Motor neuron (in vitro differentiated cells): Measurements from ENCODE around the gene ILF3. TPM values are rescaled to one million over a fixed set of nuclear protein-coding genes. Genes with fewer than 3 reads are reported as not detected.
"Not testable (repeated sequence)": the region's sequence is repeated elsewhere in the genome, so short reads cannot be mapped to it uniquely, and the experiment has no call there.

Experiments
- ATAC-seq, 8 experiments: fragments of 200-7000 bp; cut with Tn5 transposase; replicated peaks in 6 of 8; 2 replicates each; pipeline ENCODE4 v1.8.0; 2021; ENCODE audit warnings: mild to moderate bottlenecking in 8 of 8, moderate library complexity in 8 of 8
- H3K27ac ChIP-seq, 2 donors: fragments of 250-450 bp; sonication (Bioruptor Pico); 2 replicates each; pipeline ENCODE4 v1.9.0; 2021; ENCODE audit warnings: antibody characterized with exemption in 2 of 2, mild to moderate bottlenecking in 2 of 2, moderate library complexity in 1 of 2
- H3K4me1 ChIP-seq, 2 donors: fragments of 250-450 bp; sonication (Bioruptor Pico); replicated peaks in 1 of 2; 2 replicates each; pipeline ENCODE4 v1.6.1; 2021; ENCODE audit warnings: antibody characterized with exemption in 2 of 2, mild to moderate bottlenecking in 2 of 2, moderate library complexity in 1 of 2
- H3K4me3 ChIP-seq, 5 donors: fragments of 250-450 bp; sonication (Bioruptor Pico); 2 replicates each; pipeline ENCODE4 v1.9.0; 2021; ENCODE audit warnings: antibody characterized with exemption in 5 of 5, mild to moderate bottlenecking in 5 of 5, moderate library complexity in 4 of 5
- WGBS, 10 experiments: fragments of 450-650 bp; shearing (Covaris generic); methylation state at CpG; one replicate each; pipeline ENCODE4 v1.0.0; 2022; 5-methylcytosine and 5-hydroxymethylcytosine counted together
- in situ Hi-C, 9 experiments: fragments of 400-800 bp; cut with MboI; loops; one replicate each; pipeline ENCODE4 v1.15.0; 2021; ENCODE audit warnings: low sequenced_read_pairs in 9 of 9, low pct_unique_long_range_greater_than_20kb in 2 of 9; ENCODE audit not compliant: unreplicated experiment in 9 of 9
- total RNA-seq, 8 experiments: library from RNA; unstranded; fragments of 300-600 nt; gene quantifications; 2 replicates each; pipeline versions ENCODE4 v1.2.3 to v1.2.4, GENCODE V29; 2022

ILF3 gene
- total RNA-seq, 8 experiments from 2014 or later: 44.8 to 286 (median 137) TPM

GRCh38 chr19:10667867-10668266, 13.7 kb downstream of the ILF3 start:
- ATAC-seq: no peak
- H3K27ac ChIP-seq: no peak overlapping the region
- in situ Hi-C loops: no loop called here
- WGBS, 10 experiments: 80 to 100% (median 92%) methylated on average over 1 to 5 of the region's 6 CpGs; no CpG with 5 or more reads in 4 of the 10 experiments
- H3K4me1 ChIP-seq: no peaks in the 10 kb centered on the region
- H3K4me3 ChIP-seq: no peak overlapping the region

- Histone ChIP-seq H3K27ac (no peak overlapping the region), H3K4me3 (no peak overlapping the region), H3K4me1 (no peaks in the 10 kb centered on the region)
- in situ Hi-C loops: no loop called here
- 54 to 100% (median 91%) methylated on average over 2 to 5 of the region's 6 CpGs; no CpG with 5 or more reads in 2 of the 10 experiments for WGBS, 10 experiments
- peak in 1 of 8 experiments; percentile 23 for ATAC-seq
These were observed 15.1 kb downstream of the ILF3 start for GRCh38 chr19:10669246-10669645.

GRCh38 chr19:10670182-10670581, 16.0 kb downstream of the ILF3 start:
- Histone ChIP-seq H3K27ac (no peak overlapping the region), H3K4me1 (no peaks in the 10 kb centered on the region), H3K4me3 (no peak overlapping the region)
- ATAC-seq: peak in 3 of 8 experiments; percentile 64 to 91 (median 68)
- 0 to 100% (median 100%) methylated on average over 1 of the region's 1 CpG; no CpG with 5 or more reads in 5 of the 10 experiments for WGBS, 10 experiments
- in situ Hi-C loops: no loop called here

- 87 to 100% (median 94%) methylated on average over 2 to 12 of the region's 24 CpGs; no CpG with 5 or more reads in 2 of the 10 experiments for WGBS, 10 experiments
- Histone ChIP-seq H3K4me1 (no peaks in the 10 kb centered on the region), H3K27ac (no peak overlapping the region), H3K4me3 (no peak overlapping the region)
- in situ Hi-C loops: no loop called here
- no peak for ATAC-seq
These were observed 17.0 kb downstream of the ILF3 start for GRCh38 chr19:10670876-10671804.

DNA sequence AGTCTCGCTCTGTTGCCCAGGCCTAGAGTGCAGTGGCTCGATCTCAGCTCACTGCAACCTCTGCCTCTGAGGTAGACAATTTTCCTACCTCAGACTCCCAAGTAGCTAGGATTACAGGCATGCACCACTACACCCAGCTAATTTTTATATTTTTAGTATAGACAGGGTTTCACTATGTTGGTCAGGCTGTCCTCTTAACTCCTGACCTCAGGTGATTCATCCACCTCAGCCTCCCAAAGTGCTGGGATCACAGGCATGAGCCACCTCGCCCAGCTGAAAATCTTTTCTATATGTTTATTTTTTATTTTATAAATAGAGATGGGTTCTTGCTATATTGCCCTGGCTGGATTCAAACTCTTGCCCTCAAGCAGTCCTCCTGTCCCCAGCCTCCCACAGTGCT, 17.8 kb downstream of the ILF3 start:
- H3K4me1 ChIP-seq, H3K27ac ChIP-seq, in situ Hi-C loops, ATAC-seq, H3K4me3 ChIP-seq: not testable (repeated sequence)
- 89 to 100% (median 100%) methylated on average over 1 to 3 of the region's 3 CpGs; no CpG with 5 or more reads in 4 of the 10 experiments for WGBS, 10 experiments

GRCh38 chr19:10675214-10675613, 21.1 kb downstream of the ILF3 start:
- in situ Hi-C loops, ATAC-seq: not testable (repeated sequence)
- 72 to 100% (median 96%) methylated on average over 3 to 8 of the region's 8 CpGs; no CpG with 5 or more reads in 2 of the 10 experiments for WGBS, 10 experiments

GRCh38 chr19:10677751-10678150, 23.6 kb downstream of the ILF3 start:
- ATAC-seq: peak in 2 of 8 experiments; percentile 37 to 89
- WGBS, 10 experiments: 76 to 100% (median 93%) methylated on average over 1 to 12 of the region's 13 CpGs
- in situ Hi-C loops: no loop called here
- Histone ChIP-seq H3K4me3 (no peak overlapping the region), H3K27ac (no peak overlapping the region), H3K4me1 (no peaks in the 10 kb centered on the region)

More at GRCh38 chr19:10675214-10675613, 21.1 kb downstream of the ILF3 start:
- H3K4me1 ChIP-seq, H3K27ac ChIP-seq, H3K4me3 ChIP-seq: not testable (repeated sequence)

- H3K27ac ChIP-seq: no peak overlapping the region
- in situ Hi-C loops: no loop called here
- 83 to 100% (median 100%) methylated on average over 1 to 6 of the region's 12 CpGs; no CpG with 5 or more reads in 2 of the 10 experiments for WGBS, 10 experiments
- no peaks in the 10 kb centered on the region for H3K4me1 ChIP-seq
- ATAC-seq: no peak
- H3K4me3 ChIP-seq: no peak overlapping the region
These were observed 24.7 kb downstream of the ILF3 start for GRCh38 chr19:10678813-10679212.

DNA sequence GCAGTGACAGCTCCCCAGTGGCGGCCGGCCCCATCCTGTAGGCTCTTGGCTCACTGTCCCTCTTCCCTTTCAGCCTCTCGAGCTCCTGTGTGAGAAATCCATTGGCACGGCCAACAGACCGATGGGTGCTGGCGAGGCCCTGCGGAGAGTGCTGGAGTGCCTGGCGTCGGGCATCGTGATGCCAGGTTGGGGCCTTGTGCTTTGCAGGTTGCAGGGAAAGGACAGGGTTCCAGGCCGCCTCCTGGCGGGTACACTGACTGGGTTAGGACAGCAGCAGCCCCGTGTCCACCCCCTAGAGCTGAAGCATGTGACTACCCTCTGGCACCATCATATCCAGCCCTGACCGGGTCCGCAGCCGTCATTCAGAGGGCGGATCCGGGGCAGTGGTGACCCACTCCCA, 25.6 kb downstream of the ILF3 start:
- peak in 2 of 8 experiments; percentile 15 to 23 for ATAC-seq
- in situ Hi-C loops: no loop called here
- Histone ChIP-seq H3K4me1 (no peaks in the 10 kb centered on the region), H3K27ac (no peak overlapping the region), H3K4me3 (no peak overlapping the region)
- WGBS, 10 experiments: 84 to 100% (median 95%) methylated on average over 2 to 7 of the region's 18 CpGs; no CpG with 5 or more reads in 4 of the 10 experiments

DNA sequence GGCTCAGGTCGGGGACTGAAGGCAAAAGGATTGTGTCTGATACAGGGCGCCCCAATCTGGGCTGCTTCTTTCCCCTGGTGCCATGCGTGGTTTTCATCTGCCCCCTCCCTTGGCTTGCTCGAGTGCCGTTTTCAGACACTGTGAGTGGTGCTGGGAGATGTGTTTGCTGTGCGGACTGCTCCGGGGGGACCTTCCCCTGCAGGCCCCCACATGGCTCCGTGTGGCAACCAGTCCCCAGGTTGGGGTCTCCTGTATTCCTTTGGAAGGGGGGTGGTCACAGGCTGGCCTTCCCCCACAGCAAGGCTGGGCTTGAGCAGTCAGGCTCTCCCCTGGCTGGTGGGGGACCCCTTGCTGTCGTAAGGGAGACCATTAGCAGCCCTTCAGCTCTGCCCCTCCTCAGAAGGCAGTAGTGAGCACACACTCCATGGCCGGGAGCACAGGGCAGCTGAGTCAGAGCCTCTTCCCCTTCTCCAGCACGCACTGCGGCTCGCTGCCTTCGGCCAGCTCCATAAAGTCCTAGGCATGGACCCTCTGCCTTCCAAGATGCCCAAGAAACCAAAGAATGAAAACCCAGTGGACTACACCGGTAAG, 26.5 kb downstream of the ILF3 start:
- no peak overlapping the region for H3K27ac ChIP-seq
- peak in 1 of 8 experiments; percentile 12 for ATAC-seq
- in situ Hi-C loops: no loop called here
- 90 to 100% (median 95%) methylated on average over 1 to 3 of the region's 15 CpGs; no CpG with 5 or more reads in 6 of the 10 experiments for WGBS, 10 experiments
- H3K4me3 ChIP-seq: no peak overlapping the region
- peaks cover 0 to under 1% of the 10 kb centered on the region in 2 donors for H3K4me1 ChIP-seq

DNA sequence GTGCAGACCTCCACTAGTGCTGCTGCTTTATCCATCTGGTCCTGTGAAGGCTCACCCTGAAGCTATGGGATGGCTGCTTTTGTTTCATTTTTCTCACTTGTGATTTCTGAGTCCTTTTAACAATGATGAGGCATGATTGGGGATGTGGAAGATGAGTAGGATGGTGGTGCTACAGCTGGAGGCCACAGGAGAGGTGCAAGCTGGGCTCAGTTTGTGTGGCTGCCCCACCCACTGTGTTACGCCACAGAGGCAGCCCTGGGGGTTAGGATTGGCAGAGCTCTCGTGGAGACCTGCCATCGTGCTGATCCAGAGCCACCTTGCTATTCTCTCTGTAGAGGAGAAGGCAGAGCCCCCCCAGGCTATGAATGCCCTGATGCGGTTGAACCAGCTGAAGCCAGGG, 27.5 kb downstream of the ILF3 start:
- WGBS, 10 experiments: 83 to 100% (median 100%) methylated on average over 1 to 2 of the region's 4 CpGs; no CpG with 5 or more reads in 5 of the 10 experiments
- Histone ChIP-seq H3K4me3 (no peak overlapping the region), H3K27ac (no peak overlapping the region), H3K4me1 (peaks cover 7 to 9% of the 10 kb centered on the region in 2 donors)
- no peak for ATAC-seq
- in situ Hi-C loops: no loop called here

DNA sequence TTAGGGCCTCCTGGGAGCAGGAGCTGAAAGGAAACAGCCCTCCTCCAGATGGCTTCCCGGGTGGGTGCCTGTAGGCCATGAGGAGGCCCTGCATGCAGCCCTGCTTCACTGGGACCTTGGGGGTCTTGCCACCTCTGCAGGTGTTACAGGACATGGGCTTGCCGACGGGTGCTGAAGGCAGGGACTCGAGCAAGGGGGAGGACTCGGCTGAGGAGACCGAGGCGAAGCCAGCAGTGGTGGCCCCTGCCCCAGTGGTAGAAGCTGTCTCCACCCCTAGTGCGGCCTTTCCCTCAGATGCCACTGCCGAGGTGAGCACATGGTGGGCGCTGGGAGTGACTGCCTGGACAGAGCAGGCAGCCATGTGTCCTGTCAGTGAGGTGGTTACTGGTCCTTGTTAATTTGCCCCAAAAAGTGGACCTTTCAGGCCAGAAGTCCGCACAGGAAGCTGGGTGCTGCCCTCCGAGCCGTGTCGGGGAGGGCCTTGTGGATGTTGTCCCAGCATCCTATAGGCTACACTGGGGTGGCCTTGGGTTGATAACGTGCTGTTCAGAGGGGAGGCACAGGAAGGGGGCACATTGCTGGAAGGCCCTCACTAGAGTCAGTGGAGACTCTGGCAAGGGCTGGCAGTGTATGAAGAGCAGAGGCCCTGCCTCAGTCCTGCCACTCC, 28.4 kb downstream of the ILF3 start:
- 50 to 100% (median 86%) methylated on average over 1 to 5 of the region's 15 CpGs; no CpG with 5 or more reads in 5 of the 10 experiments for WGBS, 10 experiments
- peaks cover 11 to 13% of the 10 kb centered on the region in 2 donors for H3K4me1 ChIP-seq
- ATAC-seq: no peak
- in situ Hi-C loops: no loop called here
- H3K4me3 ChIP-seq: no peak overlapping the region
- no peak overlapping the region for H3K27ac ChIP-seq

DNA sequence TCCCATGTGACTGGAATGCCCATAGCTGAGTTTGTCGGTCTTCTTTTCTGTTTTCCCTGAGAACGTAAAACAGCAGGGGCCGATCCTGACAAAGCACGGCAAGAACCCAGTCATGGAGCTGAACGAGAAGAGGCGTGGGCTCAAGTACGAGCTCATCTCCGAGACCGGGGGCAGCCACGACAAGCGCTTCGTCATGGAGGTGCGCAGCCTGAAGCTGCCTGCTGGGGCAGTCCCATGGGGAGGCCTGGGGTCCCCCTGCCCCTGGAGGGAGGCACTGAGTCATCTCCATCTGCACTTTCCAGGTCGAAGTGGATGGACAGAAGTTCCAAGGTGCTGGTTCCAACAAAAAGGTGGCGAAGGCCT, 28.9 kb downstream of the ILF3 start:
- Histone ChIP-seq H3K27ac (no peak overlapping the region), H3K4me3 (no peak overlapping the region), H3K4me1 (peaks cover 11 to 13% of the 10 kb centered on the region in 2 donors)
- in situ Hi-C loops: no loop called here
- ATAC-seq: no peak
- WGBS, 10 experiments: 78 to 100% (median 96%) methylated on average over 1 to 11 of the region's 15 CpGs; no CpG with 5 or more reads in 6 of the 10 experiments
